ENCODE results near the gene SCRT2.
"Not testable (repeated sequence)": the region's sequence is repeated elsewhere in the genome, so short reads cannot be mapped to it uniquely, and the experiment has no call there.

Gene SCRT2

GRCh38 chr20:675453-676314, at the start of gene SCRT2:
SCRT2 (minus strand) TSS chr20:675802; CDS start chr20:675601, 201 bp downstream.
- no peak for DNase-seq (ENCODE audit: low spot score)

GRCh38 chr20:724797-725196, 49.2 kb upstream of the SCRT2 start:
- not testable (repeated sequence) for DNase-seq (ENCODE audit: low spot score)

DNA sequence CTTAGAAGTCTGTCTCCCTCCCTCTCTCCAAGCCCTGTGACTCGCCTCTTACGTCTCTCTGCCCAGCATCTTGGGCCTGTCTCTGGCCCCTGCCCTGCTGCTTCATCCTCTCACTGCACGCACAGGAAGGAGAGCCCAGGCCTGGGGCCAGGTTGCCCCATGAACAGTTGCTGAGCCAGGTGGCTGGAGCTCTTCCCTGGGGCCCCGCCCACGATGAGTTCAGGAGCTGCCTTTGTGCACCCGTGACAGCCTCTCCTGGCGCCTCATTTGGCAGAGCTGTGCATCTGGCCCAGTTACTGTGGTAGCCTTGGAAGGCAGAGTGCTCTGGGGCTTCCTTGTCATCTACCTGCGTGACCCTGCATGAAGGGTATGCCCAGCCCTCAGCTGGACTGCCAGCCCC, 48.2 kb upstream of the SCRT2 start:
- no peak for DNase-seq (ENCODE audit: low spot score)

DNA sequence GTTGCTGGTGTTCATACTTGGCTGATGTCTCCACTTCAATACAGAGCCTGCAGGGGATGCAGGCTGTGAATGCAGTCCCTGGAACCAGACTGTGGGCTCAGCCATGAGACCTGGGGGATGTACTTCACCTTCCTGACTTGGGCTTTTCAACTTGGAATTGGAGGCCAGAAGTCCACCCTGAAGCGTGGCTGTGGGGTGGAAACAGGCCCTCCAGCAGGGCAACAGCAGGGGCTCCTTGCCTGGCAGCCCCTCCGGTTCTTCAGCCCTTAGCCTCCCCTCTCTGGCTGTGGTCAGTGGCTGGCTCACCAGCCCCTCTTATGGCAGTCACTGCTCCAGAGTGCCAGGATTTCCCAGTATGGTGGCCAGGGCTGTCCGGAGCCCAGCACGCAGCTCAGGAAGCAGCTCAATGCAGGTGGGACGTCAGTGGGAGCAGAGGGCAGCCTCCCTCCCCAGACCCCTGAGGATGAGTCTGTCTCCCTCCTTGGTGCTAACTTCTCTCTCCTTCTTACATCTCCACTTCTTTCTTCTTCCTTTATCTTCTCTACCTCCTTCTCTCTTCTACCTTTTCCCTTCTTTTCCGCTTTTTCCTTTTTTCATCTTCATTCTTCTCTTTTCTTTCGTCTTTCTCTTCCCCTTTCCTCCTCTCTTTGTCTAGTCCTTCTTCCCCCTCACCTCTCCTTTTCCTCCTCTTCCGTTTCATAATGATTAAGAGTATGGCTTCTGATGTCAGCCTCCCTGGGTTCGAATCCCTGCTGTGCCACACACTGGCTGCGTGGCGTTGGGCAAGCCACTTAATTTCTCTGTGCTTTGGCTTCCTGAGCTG, 47.4 kb upstream of the SCRT2 start:
- no peak for DNase-seq (ENCODE audit: low spot score)

GRCh38 chr20:721876-722275, 46.3 kb upstream of the SCRT2 start:
- no peak for DNase-seq (ENCODE audit: low spot score)

- no peak for DNase-seq (ENCODE audit: low spot score)
These were observed 44.2 kb upstream of the SCRT2 start for GRCh38 chr20:719816-720215.

GRCh38 chr20:719068-719467, 43.5 kb upstream of the SCRT2 start:
- DNase-seq (ENCODE audit: low spot score), result no peak

DNA sequence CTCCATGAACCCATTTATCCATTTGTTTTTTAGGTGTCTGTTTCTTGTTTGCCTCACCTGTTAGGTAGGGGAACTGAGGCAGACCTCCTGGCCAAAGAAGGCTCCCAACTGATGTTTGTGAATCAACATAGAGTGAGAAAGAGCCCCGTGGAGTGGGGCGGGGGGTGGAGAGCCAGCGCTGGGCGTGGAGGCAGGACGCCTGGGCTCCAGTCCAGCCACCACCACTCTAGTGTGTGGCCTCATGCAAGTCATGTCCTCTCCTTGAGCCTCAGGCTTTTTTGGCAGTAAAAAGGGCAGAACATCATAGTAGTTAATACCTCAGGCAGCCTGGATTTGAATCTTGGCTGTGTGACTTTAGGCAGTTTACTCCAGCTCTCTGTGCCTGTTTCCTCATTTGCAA, 42.2 kb upstream of the SCRT2 start:
- no peak for DNase-seq (ENCODE audit: low spot score)

- no peak for DNase-seq (ENCODE audit: low spot score)
These were observed 41.7 kb upstream of the SCRT2 start for GRCh38 chr20:717271-717670.

GRCh38 chr20:714453-714852, 38.9 kb upstream of the SCRT2 start:
- DNase-seq (ENCODE audit: low spot score), result no peak

DNA sequence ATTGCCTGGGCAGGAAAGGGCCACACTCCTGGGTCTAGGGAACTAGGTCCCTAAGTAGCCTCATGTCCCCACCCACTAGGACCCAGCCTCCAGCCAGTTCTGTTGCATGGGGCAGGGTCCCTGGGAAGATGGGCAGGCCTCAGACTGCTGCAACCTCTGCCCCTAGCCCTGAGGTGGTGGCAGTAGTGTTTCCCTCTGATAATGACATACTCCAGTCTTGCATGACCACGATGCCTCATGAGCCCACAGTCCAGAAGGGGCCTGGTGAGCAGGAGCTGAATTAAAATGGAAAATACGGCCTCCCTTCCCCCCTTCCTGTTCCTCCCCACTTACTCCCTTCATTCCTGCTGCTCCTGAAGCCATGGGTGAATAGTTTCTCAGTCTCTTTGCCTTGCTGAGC, 36.0 kb upstream of the SCRT2 start:
- DNase-seq (ENCODE audit: low spot score), result no peak

DNA sequence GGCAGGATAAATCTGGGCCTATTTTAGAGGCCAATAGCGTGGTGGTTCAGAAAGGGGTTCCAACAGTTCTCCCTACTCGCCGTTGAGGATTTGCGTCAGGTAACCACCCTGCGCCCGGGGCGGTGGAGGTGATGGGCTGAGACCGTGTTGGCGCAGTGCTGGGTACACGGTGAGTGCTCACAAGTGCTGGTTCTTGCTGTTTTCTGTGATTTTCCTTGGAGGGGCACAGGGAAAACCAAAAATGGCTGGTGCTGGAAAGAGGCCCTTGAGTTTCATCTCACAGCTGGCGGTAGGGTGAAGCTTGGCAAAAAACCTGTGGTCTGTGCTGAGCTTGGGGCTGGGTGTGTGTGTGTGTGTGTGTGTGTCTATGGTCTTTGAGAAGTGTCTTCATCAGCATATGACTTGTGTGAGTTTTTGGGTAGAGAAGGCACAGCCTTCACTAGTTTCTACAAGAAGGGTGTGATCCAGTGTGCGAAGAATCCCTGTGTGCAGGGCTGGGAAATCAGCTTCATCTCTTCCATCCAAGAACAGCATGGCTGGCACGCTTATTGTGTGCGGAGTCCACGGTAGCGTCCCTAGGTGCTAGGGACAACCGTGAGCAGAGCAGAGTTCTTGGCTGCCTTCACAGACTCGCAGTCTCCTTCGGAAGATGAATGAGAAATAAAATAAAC, 35.3 kb upstream of the SCRT2 start:
- DNase-seq (ENCODE audit: low spot score), result no peak

DNA sequence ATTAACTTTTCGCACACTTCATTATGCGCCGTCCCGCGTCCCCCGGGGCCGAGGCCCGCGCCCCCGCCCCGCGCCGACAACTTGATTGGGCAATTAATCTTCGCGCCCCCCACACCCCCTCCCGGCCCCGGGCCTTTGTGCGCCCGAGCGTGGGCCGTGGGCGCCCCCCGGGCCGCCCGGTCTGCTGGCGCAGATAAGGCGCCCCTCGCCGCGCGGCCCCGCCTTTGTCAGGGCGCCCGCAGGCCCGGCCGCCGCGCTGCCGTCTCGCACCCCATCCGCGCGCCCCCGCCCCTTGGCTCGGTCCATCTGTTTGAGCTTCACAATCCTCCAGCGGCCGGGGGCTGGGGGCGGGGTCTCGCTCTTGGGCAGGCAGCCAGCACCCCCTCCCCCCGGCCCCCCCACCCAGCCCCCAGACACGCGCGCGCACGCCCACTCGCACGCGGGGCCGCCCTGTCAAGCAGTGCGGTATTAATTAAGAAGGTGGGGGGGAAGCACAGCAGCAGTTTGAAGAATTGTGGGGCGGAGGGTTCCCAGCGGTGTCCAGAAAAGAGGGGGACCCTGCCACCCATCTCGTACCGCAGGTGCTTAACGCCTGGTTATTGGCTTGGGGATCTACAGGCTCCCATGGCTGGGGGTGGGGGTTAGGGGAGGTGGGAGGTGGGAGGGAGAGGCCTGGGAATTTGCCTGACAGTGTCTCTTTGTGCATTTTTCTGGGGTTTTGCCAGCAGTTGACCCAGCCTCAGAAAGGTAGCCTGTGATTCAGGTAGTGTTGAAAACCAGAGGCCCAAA, 34.6 kb upstream of the SCRT2 start:
- no peak for DNase-seq (ENCODE audit: low spot score)

DNA sequence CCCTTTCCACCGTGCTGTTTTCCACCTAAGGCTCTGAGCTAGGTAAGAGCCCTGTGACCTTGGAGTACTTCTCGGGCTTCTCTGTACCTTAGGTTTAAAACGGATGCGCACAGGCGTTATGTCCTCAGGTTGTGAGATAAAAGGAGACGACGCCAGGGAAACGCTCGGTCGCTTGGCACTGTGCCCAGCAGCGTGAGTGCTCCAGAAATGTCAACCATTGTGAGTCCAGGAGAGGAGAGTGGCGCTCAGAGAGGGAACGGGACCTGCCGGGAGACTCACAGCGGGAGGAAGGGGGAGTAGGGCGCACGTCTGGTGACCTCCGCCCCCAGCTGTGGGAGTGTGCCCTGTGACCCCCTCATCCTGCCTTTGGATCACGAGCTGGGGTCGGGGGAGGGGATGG, 33.8 kb upstream of the SCRT2 start:
- no peak for DNase-seq (ENCODE audit: low spot score)

DNA sequence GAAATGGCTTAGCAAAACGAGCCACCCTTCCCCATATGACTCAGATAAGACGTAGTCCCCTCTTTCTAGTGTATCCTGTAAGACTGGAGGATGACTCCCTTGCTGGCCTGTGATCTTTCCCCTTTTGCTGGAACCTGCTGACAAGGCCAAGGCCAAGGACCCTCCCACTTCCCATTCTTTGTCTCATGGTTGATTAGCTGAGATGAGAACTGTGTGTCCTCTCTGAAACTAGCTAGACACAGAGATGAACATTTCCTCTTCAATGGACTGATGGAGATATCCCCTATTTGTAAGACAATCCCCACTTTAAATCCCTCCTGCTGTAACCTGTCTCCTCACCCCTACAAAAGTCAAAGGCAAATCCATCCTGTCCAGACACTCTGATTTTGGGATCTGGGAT, 33.4 kb upstream of the SCRT2 start:
- no peak for DNase-seq (ENCODE audit: low spot score)

- DNase-seq (ENCODE audit: low spot score), result no peak
These were observed 32.0 kb upstream of the SCRT2 start for GRCh38 chr20:707451-708110.

DNA sequence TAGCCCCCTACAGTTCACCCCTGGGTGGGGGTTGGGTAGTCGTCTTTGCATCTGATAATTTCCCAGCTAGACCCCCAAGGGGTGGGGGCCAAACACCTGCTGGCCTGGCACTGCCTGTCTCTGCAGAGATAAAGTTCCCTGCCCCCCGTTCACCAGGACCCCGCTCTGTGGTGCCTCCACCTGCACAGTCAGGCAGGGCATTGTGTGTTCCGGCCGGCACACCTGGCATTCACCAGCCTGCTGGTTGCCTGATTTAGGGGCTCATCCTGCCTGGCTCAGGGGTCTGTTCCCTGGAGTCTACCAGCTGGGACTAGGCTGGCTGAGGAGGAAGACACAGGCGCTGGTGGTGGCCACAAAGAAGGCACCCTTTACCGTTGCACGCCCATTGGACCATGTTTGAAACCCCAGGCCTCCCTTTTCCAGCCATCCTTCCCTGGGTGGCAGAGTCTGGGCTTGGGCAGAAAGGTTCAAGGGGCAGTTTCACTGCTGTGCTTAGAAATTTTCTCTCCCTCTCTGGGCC, 30.8 kb upstream of the SCRT2 start:
- DNase-seq (ENCODE audit: low spot score), result no peak

DNA sequence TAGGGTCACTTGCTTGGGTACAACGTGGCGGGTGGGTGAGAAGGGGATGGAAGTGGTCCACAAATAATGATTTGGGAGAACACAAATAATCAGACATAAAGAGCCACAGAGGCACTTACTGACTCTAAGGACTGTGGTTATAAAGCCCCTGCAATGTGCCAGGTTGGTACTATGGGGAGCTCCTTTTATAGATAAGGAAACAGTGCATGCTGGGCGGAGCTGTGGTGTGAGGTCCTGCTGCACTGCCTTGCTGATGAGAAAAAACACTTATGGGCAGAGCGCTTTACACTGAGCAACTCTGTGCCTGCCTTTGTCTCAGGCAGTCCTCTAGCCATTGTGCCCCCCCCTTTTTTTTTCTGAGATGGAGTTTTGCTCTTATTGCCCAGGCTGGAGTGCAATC, 29.1 kb upstream of the SCRT2 start:
- DNase-seq (ENCODE audit: low spot score), result no peak

DNA sequence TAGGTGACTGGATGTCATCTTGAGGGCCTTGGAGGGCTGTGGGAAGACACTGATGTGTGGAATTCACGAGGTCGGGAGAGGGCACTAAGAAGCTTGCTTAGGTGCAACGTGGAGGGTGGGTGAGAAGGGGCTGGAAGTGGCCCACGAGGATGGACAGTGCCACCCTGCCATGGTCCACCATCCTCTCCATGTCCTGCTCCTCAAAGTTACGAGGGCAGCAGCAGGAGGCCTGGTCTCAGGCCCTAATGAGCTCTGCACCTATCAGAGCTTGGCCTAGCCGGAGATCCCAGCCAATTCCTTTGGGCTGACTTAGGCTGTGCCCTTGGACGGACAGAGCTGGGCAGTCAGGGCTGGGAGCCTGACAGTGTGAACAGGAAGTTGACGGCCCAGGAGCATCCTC, 27.8 kb upstream of the SCRT2 start:
- DNase-seq (ENCODE audit: low spot score), result no peak

GRCh38 chr20:703006-703405, 27.4 kb upstream of the SCRT2 start:
- no peak for DNase-seq (ENCODE audit: low spot score)
